HTERT RPE-1 (cell line): ENCODE data around the gene PAPOLG.
"Not testable (repeated sequence)": the region's sequence is repeated elsewhere in the genome, so short reads cannot be mapped to it uniquely, and the experiment has no call there.

Experiments used
- in situ Hi-C: fragments of 300-500 bp; cut with MboI; formaldehyde crosslinking; loops from 4 replicates; pipeline ENCODE4 v1.14.3; 2020; ENCODE audit warnings: low sequenced_read_pairs

The PAPOLG gene

DNA sequence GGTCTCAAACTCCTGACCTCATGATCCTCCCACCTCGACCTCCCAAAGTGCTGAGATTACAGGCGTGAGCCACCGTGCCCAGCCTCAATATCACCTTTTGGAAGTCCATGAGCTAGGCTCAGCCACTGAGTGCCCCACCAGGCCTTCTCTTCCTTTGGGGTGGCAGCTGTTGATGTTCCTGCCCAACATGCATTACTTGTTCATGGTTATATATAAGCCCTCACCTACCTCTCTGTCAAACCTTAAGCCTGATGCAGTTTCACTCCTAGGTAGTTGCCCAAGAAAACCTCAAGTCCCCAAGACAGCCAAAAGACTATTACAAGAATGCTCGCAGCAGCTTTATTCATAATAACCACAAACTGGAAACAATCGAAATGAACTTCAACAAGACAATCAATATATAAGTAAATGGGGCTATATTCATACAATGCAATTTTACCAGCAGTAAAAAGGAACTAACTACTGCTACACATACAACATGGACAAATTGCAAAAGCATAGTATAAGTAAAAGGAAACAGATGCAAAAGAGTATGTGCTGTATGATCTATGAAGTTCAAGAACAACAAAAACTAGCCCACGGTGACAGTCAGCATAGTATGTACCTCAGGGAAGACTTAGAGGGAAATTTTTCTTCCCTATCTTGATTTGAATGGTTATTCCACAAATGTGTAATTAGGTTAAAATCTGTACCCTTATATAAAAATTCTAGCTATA lies 65.7 kb downstream of the PAPOLG start:
- in situ Hi-C loops: no loop called here

GRCh38 chr2:60822987-60823386 lies 66.9 kb downstream of the PAPOLG start:
- in situ Hi-C loops: no loop called here

- in situ Hi-C loops: no loop called here
These were observed 67.7 kb downstream of the PAPOLG start for GRCh38 chr2:60823694-60824305.

DNA sequence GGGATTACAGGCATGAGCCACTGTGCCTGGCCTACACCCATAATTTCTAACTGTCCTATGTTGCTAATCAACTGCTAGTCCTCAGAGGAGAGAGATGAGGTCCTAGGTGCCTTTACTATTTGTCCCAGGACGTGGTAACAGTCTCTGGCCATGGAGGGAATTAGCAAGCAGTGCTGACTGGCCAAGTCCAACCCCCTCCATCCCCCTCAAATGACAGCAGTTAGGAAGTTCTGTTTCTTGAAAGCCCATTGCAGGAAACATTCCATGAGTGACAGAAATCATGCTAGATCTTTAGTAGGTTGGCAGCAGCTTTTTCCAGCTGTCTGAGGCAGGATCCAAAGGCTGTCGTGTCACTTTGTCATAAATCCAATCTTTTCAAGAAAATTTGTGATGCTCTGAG lies 69.6 kb downstream of the PAPOLG start:
- in situ Hi-C loops: no loop called here

DNA sequence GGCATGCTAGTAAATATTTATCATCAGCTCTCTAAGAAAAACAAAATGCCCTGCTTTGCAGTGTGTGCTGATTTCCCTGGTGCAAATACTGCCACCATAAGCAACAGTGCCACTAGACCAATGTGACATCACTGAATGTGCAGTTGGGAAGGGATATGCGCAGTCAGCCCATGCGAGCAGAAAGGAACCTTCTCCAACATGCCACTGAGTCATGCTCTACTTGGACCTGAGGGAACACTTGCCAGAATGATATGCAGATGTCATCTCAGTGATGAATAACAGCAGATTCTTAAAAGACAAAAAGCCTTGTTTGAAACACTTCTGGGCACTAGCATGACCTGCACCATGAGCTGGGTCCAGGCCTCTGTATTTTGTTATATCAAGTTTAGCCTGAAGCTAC lies 70.0 kb downstream of the PAPOLG start:
- in situ Hi-C loops: no loop called here

DNA sequence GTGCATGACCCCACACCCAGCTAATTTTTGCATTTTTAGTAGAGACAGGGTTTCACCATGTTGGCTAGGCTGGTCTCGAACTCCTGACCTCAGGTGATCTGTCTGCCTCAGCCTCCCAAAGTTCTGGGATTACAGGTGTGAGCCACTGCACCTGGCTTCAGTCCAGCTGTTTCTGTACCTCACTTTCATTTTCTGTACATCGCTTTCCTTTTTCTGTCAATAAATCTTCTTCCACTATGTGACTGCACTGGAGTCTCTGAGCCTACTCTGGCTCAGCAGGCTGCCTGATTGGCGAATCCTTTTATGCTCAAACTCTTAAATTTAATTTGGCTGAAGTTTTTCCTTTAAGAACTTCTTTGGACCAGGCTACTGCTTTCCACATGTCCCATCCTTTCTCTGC lies 70.8 kb downstream of the PAPOLG start:
- in situ Hi-C loops: not testable (repeated sequence)

DNA sequence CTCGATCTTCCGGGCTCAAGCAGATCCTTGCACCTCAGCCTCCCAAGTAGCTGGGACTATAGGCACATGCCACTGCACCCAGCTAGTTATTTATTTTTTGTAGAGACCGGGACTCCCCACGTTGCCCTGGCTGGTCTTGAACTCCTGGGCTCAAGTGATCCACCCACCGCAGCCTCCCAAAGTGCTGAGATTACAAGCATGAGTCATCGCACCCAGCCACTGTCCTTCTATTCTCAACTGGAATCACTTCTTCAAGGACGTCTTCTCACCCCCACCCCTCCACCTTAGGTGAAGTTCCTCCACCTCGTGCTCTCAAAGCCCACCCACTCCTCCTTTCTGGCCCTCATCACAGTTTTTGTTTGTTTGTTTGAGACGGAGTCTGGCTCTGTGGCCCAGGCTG lies 71.3 kb downstream of the PAPOLG start:
- in situ Hi-C loops: no loop called here

- in situ Hi-C loops: no loop called here
These were observed 74.9 kb downstream of the PAPOLG start for GRCh38 chr2:60830991-60831390.

- in situ Hi-C loops: no loop called here
These were observed 75.9 kb downstream of the PAPOLG start for GRCh38 chr2:60831921-60832320.

DNA sequence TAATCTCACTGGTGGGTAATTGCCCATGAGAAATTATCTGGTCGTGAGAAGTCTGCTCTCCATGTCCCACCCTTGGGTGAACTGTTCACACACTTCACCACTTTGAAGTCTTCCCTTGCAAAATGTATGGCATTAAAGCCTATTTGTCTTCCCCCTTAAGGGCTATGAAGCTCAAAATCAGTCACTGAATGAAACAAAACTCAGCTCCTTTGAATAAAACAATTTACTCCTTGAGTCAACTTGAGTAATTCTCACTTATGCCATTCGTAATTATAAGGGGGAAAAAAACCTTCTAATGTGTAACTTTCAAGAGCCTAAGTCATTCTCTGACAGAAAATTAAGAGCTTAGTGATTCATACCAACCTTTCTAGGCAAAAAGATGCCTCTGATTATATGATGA lies 76.6 kb downstream of the PAPOLG start:
- in situ Hi-C loops: no loop called here

GRCh38 chr2:60834270-60834717 lies 78.2 kb downstream of the PAPOLG start:
- in situ Hi-C loops: no loop called here

DNA sequence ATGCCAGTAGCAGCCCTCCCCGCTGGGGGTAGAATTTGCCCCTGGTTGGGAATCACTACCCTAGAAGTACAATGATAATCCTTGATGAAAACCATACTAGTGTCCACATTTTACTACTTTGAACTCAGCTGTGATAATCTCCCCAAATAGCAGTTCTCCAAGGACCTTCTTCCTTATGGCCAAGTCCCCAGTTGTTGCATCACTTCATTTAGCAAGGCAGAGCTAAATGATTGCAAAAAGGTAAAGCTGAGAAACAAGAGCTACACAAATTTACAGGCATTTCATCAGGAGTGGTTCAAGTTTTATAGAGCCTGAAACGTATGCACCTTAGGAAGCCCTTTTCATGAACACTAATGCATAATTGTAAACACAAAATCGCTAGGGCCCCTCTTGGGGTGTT lies 80.4 kb downstream of the PAPOLG start:
- in situ Hi-C loops: no loop called here

DNA sequence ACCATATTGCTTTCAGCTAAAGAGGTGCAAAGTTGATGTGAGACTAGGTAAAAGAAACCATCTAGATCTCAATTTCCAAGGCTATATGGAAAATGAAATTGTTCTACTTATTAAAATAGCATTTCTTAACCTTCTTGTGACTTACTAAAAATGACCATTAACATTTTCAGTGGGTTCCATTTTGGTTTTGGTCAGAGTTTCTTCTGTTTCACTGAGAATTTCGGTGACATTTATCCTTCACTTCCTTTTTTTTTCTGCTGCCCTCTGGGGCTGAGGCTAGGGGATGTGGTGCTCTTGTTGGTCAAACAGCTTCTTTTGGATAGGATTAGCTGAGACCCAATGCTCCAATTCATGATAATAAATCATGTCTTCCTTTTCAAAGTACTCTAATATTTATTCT lies 81.1 kb downstream of the PAPOLG start:
- in situ Hi-C loops: no loop called here

DNA sequence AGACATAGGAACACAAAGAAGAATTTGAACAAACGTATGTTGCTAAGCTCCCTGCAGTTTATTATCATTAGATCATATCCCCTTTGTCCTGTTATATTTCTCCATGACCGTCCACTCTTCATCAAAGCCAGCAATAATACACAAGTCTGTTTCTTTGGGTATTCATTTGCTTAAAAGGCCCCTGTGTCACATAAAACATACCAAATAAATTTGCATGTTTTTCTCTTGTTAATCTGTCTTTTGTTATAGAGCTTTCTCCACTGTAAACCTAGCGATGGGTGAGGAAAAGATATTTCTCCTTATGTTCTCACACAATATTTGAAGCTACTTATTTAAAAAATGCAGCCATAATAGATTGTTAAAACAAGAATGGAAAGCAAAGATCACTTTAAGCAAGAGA lies 82.4 kb downstream of the PAPOLG start:
- in situ Hi-C loops: no loop called here

- in situ Hi-C loops: no loop called here
These were observed 83.2 kb downstream of the PAPOLG start for GRCh38 chr2:60839126-60839813.

DNA sequence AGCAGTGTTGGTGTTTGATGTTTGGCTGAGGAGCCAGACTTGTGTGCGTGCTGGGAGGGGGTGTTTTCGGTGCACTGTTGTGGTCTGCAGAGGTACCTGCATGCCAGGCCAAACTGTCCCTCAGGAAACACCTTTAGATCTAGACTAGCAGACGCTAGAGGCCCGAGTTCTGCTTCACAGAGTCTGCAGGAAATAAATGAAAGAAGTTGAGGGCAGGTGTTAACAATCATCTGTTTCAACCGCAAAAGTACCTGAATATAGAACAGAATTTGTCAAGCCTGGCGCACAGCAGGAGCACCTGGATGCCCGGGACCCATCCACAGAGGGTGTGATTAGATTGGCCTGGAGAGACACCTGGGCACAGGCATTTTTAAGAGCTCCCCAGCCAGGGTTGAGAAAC lies 84.8 kb downstream of the PAPOLG start:
- in situ Hi-C loops: no loop called here

- in situ Hi-C loops: no loop called here
These were observed 86.9 kb downstream of the PAPOLG start for GRCh38 chr2:60843006-60843405.

DNA sequence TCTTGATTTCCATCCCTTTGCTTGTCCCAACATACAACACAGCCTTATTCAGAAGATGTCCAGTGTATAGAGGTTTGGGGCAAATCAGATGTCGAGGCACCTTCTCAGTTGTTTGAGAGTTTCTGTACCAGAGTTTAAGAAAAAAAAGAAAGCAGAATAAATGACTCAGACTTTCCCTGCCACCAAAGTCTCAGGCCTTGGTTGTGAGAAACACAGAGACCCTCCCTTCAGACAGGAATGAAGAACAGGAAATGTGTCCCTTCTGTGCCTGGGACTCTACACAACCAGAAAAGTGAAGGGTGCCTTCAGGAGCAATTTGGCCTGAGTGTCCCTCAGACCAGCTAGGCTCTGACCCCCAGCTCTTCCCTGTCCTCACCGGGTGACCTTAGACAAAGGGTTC lies 88.0 kb downstream of the PAPOLG start:
- in situ Hi-C loops: no loop called here

DNA sequence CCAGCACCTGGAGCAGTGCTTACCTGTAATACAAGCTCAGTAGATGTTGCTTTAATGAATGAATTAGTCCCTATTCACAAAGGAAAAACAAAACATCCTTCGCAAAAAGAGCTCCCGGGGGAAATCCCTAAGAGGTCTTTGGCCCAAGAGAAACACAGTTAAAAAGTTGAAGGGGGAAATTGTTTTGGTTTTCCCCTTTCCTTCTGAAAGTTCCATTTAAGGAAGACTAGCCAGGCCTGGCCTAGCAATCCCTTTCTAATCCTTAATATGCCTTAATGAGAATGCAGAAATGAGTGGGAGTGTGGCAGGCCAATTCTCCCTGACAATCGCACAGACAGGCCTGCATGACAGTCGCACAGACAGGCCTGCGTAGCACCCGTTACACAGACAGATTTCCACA lies 91.8 kb downstream of the PAPOLG start:
- in situ Hi-C loops: no loop called here
